GM06990 (cell line): ENCODE data around the gene AADAT.

Source experiments
- DNase-seq: peaks from one replicate; pipeline ENCODE4 v3.0.0-alpha.2; 2011; ENCODE audit not compliant: insufficient read length; ENCODE audit errors: extremely low read depth
- H3K27me3 ChIP-seq: replicated peaks from 2 replicates; pipeline ENCODE4 v1.6.0; 2011; ENCODE audit warnings: low read length; ENCODE audit not compliant: control insufficient read depth, insufficient read depth
- H3K36me3 ChIP-seq: 2 replicates; pipeline ENCODE4 v1.5.1; 2011; ENCODE audit warnings: low read length; ENCODE audit not compliant: control insufficient read depth, insufficient read depth
- H3K4me3 ChIP-seq: replicated peaks from 2 replicates; pipeline ENCODE4 v1.5.1; 2011; ENCODE audit warnings: low read depth, mild to moderate bottlenecking, control low read depth, low read length
- TF ChIP-seq, protein P1 (sequence below): IDR thresholded peaks from 2 replicates; pipeline ENCODE4 v1.5.1; 2011; ENCODE audit warnings: low read length, control low read depth, mild to moderate bottlenecking, inconsistent platforms; ENCODE audit not compliant: insufficient read depth, poor library complexity, severe bottlenecking

Gene AADAT

DNA sequence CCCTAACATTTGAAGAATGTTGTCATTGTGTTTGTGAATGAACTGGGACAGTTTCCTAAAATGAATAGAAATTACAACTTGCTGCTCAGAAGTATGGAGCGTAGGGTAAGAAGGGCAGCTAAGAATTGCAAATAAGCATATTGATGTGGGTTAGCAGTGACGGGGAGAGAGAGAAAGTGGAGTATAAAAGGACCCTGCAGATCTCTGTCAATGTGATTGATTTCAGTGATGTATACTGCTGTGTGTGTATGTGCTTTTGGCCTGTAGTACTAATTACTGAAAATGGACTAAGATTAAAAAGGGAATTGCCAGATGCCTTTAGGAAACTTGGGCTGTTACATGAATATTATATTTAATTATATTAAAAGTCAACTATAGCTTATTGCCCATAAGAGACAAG lies 55.8 kb downstream of the AADAT start:
- no peak overlapping the region for H3K4me3 ChIP-seq
- TF ChIP-seq, protein P1, sequence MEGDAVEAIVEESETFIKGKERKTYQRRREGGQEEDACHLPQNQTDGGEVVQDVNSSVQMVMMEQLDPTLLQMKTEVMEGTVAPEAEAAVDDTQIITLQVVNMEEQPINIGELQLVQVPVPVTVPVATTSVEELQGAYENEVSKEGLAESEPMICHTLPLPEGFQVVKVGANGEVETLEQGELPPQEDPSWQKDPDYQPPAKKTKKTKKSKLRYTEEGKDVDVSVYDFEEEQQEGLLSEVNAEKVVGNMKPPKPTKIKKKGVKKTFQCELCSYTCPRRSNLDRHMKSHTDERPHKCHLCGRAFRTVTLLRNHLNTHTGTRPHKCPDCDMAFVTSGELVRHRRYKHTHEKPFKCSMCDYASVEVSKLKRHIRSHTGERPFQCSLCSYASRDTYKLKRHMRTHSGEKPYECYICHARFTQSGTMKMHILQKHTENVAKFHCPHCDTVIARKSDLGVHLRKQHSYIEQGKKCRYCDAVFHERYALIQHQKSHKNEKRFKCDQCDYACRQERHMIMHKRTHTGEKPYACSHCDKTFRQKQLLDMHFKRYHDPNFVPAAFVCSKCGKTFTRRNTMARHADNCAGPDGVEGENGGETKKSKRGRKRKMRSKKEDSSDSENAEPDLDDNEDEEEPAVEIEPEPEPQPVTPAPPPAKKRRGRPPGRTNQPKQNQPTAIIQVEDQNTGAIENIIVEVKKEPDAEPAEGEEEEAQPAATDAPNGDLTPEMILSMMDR: no peak
- H3K27me3 ChIP-seq: no peaks in the 10 kb centered on the region
- DNase-seq: no peak
- no peaks in the 10 kb centered on the region for H3K36me3 ChIP-seq

DNA sequence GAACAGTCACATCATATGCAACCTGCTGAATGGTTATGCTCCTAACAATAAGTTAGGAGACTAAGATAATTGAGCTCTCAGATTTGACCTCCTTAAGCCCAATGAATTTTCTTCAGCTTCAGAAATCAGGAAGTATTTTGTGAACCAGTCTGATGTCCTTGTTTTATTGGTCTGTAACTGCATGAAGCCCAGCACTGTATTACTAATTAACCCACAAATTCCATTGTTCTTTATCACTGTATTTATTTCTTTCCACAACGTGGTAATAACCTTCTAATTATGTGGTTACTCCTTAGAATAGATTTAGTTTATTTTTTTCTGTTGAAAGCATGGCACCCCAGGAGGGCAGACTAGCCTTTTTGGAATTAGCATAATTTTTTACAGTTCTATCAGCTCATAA lies 59.6 kb downstream of the AADAT start:
- H3K27me3 ChIP-seq: no peaks in the 10 kb centered on the region; the same call in 1 of the 2 replicates
- no peak for DNase-seq
- TF ChIP-seq, protein P1: no peak
- H3K4me3 ChIP-seq: no peak overlapping the region
- no peaks in the 10 kb centered on the region for H3K36me3 ChIP-seq

DNA sequence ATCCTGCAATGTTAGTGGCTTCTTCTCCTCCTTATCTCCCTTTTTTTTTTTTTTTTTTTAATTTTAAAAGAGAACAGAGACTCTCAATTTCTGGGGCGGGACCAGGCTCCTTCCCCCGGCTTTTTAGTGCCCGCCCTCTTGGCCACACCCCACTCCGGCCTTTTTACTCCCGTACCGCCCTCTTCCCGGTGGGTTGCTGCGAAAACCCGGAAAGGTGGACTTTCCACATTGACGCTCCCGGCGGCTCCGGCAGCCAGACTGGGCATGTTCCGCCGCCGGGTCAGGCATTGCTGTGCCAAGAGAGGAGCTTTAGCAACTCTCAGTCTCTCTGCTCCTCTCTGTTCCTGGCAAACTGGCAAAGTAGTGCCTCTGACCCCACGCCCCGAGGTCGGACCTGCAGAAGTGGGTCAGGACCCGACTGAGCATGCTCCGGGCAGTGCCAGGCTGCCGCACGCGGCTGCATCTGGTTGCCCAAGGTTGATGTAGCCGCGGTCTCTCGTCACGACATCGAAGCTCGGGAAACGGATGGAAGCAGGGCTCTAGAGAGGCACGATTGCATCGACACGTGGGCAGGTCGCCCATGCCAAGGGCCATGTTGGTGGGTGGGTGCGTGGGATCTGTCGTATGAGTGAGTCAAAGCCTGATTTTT lies 62.5 kb downstream of the AADAT start:
- H3K27me3 ChIP-seq: no peaks in the 10 kb centered on the region; the same call in 1 of the 2 replicates
- TF ChIP-seq, protein P1: no peak
- H3K36me3 ChIP-seq: no peaks in the 10 kb centered on the region
- peak overlapping the region; percentile 60 for H3K4me3 ChIP-seq
- peak; percentile 87 for DNase-seq

DNA sequence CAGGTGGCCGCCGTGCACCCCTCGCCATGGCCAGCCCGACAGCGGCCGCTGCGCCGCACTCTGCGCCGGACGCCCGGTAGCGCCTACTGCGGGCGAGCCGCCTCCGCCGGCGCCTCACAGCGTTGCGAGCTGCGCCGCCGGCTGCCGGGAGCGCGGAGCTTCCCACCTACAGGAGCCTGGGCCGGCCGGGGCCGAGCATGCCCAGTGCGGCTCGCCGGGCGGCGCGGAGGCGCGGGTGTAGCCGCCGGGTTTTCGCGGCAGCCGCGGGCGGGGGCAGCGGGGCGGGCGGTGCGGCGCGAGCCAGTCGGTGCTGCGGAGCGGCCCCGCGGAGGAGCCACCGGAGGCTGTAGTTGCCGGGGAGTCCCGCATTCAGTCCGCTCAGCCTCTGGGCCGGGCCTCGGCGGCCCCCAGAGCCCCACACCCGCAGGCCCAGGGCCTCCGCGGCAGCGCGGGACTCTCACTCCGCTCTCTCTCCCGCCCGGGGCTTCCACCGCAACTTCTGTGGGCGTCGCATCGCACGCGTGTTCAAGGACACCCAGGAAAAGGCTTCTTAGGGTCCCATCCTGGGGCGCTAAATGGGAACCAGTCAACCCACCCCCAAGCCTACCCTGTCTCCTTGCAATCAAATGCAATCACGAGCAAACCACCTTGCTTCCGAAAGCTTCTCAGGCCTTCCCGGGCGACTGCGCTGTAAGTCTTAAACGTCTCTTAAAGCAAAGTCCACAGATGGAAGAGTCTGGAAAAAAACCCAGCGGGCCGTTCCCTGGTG lies 63.3 kb downstream of the AADAT start, which contains the start of gene MFAP3L:
Gene MFAP3L, minus strand, starts transcription at position 143 of the 769 bp plus-strand sequence. CDS start 20,518 bp downstream, outside the sequence.
- peak; percentile 83 for DNase-seq
- TF ChIP-seq, protein P1: no peak

DNA sequence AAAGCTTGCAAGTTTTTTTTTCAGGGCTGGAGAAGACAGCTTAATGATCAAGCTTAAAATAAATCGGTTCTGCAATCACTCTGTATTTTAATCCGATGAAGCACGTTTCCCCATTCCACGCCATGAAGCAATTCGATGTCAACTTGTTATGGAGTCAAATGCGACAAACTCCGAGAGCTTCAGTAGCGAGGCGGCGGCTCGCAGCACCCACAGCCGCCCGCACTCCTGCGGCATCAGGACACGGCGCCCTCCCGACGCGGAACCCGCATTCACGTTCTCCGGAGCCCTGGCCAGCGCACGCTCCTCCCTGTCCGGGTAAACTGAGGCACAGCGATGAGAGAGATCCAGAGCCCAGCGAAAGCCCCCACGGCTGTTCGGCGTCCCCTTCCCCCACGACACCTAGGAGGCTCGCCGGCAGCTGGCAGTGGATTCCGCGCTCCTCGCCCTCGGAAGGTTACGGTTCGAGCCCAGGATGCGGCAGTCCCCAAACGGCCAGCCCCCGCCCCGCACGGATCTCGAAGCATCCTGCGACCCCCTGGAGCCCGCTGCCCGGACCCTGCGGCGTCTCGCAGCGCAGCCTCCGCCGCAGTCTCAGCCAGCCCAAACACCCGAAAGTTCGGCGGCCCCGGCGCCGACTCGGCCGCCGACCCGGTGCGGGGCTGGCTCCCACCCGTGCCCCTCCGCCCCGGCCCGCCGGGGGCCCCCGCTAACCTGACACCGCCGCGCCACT lies 64.1 kb downstream of the AADAT start:
- Histone ChIP-seq H3K36me3 (no peaks in the 10 kb centered on the region), H3K4me3 (peak overlapping the region; percentile 19), H3K27me3 (no peaks in the 10 kb centered on the region; the same call in 1 of the 2 replicates)
- TF ChIP-seq, protein P1: no peak
- DNase-seq: no peak

More for the DNA sequence above, 63.3 kb downstream of the AADAT start, which contains the start of gene MFAP3L:
- Histone ChIP-seq H3K36me3 (no peaks in the 10 kb centered on the region), H3K4me3 (peak within 1 kb of the TSS; percentile 60), H3K27me3 (no peaks in the 10 kb centered on the region; the same call in 1 of the 2 replicates)
